H7 (cell line): ENCODE data around the gene TRIM72. TPM values are rescaled to one million over a fixed set of nuclear protein-coding genes. Genes with fewer than 3 reads are reported as not detected.

ENCODE experiments used
- DNase-seq: peaks from one replicate; pipeline ENCODE4 v3.0.0; 2012
- H3K27me3 ChIP-seq: 2 replicates; pipeline ENCODE4 v1.6.0; 2011; ENCODE audit warnings: mild to moderate bottlenecking, low read length; ENCODE audit not compliant: control insufficient read depth, insufficient read depth
- H3K36me3 ChIP-seq: replicated peaks from 2 replicates; pipeline ENCODE4 v1.5.1; 2011; ENCODE audit warnings: low read length; ENCODE audit not compliant: control insufficient read depth, insufficient read depth
- H3K4me3 ChIP-seq: 2 replicates; pipeline ENCODE4 v1.5.1; 2011; ENCODE audit warnings: low read depth, mild to moderate bottlenecking, control low read depth, low read length, moderate library complexity; ENCODE audit not compliant: insufficient read depth
- total RNA-seq: library from RNA; depleted of rRNA; stranded (reverse); fragments of >200 nt; shearing (Covaris generic); gene quantifications from 2 replicates; pipeline ENCODE4 v1.2.3, GENCODE V29; 2014

Gene TRIM72
- total RNA-seq, 1 experiment from 2014 or later, result 0.03 TPM

GRCh38 chr16:31246296-31246695 is 32.4 kb downstream of the TRIM72 start:
- Histone ChIP-seq H3K27me3 (no peaks in the 10 kb centered on the region), H3K4me3 (no peak overlapping the region), H3K36me3 (no peaks in the 10 kb centered on the region)
- no peak for DNase-seq

- no peak overlapping the region for H3K4me3 ChIP-seq
- no peaks in the 10 kb centered on the region for H3K27me3 ChIP-seq
- DNase-seq, result no peak
- H3K36me3 ChIP-seq, result no peaks in the 10 kb centered on the region
These were observed 34.4 kb downstream of the TRIM72 start for GRCh38 chr16:31248344-31248743.

GRCh38 chr16:31250782-31251384 is 37.0 kb downstream of the TRIM72 start:
- Histone ChIP-seq H3K4me3 (no peak overlapping the region), H3K27me3 (no peaks in the 10 kb centered on the region), H3K36me3 (no peaks in the 10 kb centered on the region)
- DNase-seq, result no peak

GRCh38 chr16:31251435-31251834 is 37.5 kb downstream of the TRIM72 start:
- DNase-seq, result no peak
- H3K27me3 ChIP-seq, result no peaks in the 10 kb centered on the region
- H3K4me3 ChIP-seq, result no peak overlapping the region
- no peaks in the 10 kb centered on the region for H3K36me3 ChIP-seq

GRCh38 chr16:31253642-31254045 is 39.7 kb downstream of the TRIM72 start:
- no peaks in the 10 kb centered on the region for H3K27me3 ChIP-seq
- no peak overlapping the region for H3K4me3 ChIP-seq
- H3K36me3 ChIP-seq, result no peaks in the 10 kb centered on the region
- DNase-seq, result no peak

- no peak overlapping the region for H3K4me3 ChIP-seq
- no peaks in the 10 kb centered on the region for H3K36me3 ChIP-seq
- no peaks in the 10 kb centered on the region for H3K27me3 ChIP-seq
- no peak for DNase-seq
These were observed 42.5 kb downstream of the TRIM72 start for GRCh38 chr16:31256466-31256865.

GRCh38 chr16:31258366-31258765 is 44.4 kb downstream of the TRIM72 start:
- no peak for DNase-seq
- Histone ChIP-seq H3K27me3 (no peaks in the 10 kb centered on the region), H3K36me3 (no peaks in the 10 kb centered on the region), H3K4me3 (no peak overlapping the region)

- no peaks in the 10 kb centered on the region for H3K27me3 ChIP-seq
- H3K36me3 ChIP-seq, result no peaks in the 10 kb centered on the region
- no peak for DNase-seq
These were observed 46.4 kb downstream of the TRIM72 start for GRCh38 chr16:31260136-31260931.

GRCh38 chr16:31262084-31262483 is 48.2 kb downstream of the TRIM72 start:
- no peak overlapping the region for H3K4me3 ChIP-seq
- H3K27me3 ChIP-seq, result no peaks in the 10 kb centered on the region
- no peak for DNase-seq
- H3K36me3 ChIP-seq, result no peaks in the 10 kb centered on the region

More at GRCh38 chr16:31260136-31260931, 46.4 kb downstream of the TRIM72 start:
- H3K4me3 ChIP-seq, result no peak overlapping the region

- Histone ChIP-seq H3K36me3 (no peaks in the 10 kb centered on the region), H3K4me3 (no peak overlapping the region), H3K27me3 (peaks cover 1% of the 10 kb centered on the region; the same call in 1 of the 2 replicates)
- DNase-seq, result peak; percentile 81
These were observed 51.7 kb downstream of the TRIM72 start for GRCh38 chr16:31265329-31266245.

GRCh38 chr16:31267332-31268032 is 53.6 kb downstream of the TRIM72 start:
- DNase-seq, result no peak
- peaks cover 1% of the 10 kb centered on the region; the same call in 1 of the 2 replicates for H3K27me3 ChIP-seq
- no peak overlapping the region for H3K4me3 ChIP-seq
- no peaks in the 10 kb centered on the region for H3K36me3 ChIP-seq

- DNase-seq, result no peak
These were observed 54.1 kb downstream of the TRIM72 start for GRCh38 chr16:31268033-31268365.

GRCh38 chr16:31268891-31269290 is 55.0 kb downstream of the TRIM72 start:
- Histone ChIP-seq H3K4me3 (no peak overlapping the region), H3K36me3 (no peaks in the 10 kb centered on the region), H3K27me3 (peaks cover 1% of the 10 kb centered on the region; the same call in 1 of the 2 replicates)
- no peak for DNase-seq

More at GRCh38 chr16:31268033-31268365, 54.1 kb downstream of the TRIM72 start:
- Histone ChIP-seq H3K27me3 (peaks cover 1% of the 10 kb centered on the region; the same call in 1 of the 2 replicates), H3K36me3 (no peaks in the 10 kb centered on the region), H3K4me3 (no peak overlapping the region)

- no peak for DNase-seq
- peaks cover 1% of the 10 kb centered on the region; the same call in 1 of the 2 replicates for H3K27me3 ChIP-seq
- H3K36me3 ChIP-seq, result no peaks in the 10 kb centered on the region
- no peak overlapping the region for H3K4me3 ChIP-seq
These were observed 55.6 kb downstream of the TRIM72 start for GRCh38 chr16:31269541-31269940.
